ENCODE data around the gene TFDP1.

- no peak for TF ChIP-seq POLR2A (IDR thresholded peaks at IDR 0.05)
- TF ChIP-seq CTCF (IDR thresholded peaks at IDR 0.05): no peak
Observed at GRCh38 chr13:113637262-113638160, 53.0 kb downstream of the TFDP1 start.

All from thyroid gland (tissue), 4 donors.